K562 (cell line): Measurements from ENCODE around the gene BAG5. TPM values are rescaled to one million over a fixed set of nuclear protein-coding genes. Genes with fewer than 3 reads are reported as not detected.

Experiments used
- ATAC-seq: fragments of 200-7000 bp; cut with Tn5 transposase; 3 replicates; pipeline ENCODE4 v1.9.1; 2020; ENCODE audit warnings: moderate library complexity
- BruUV-seq: library from RNA; stranded (reverse); fragments of 400-500 nt; replicated peaks from 2 replicates; lab custom pipeline; 2021; lab: Mats Ljungman, UMichigan
- CTCF ChIA-PET: fragments of 300-600 bp; formaldehyde crosslinking; extraction: SDS; loops from one replicate; lab custom pipeline; 2021; ENCODE audit warnings: low intra/inter-chr PET ratio; lab: Yijun Ruan, JAX
- POLR2A ChIA-PET: fragments of 300-600, 350-650 bp; sonication (Branson Sonifier 250); formaldehyde crosslinking; extraction: SDS; loops from one replicate; lab custom pipeline; 2021; ENCODE audit warnings: antibody characterized with exemption, inconsistent platforms; lab: Yijun Ruan, JAX
- DNase-seq, 4 experiments: peaks; one replicate each; pipeline versions ENCODE4 v3.0.0 to v3.0.0-alpha.2; 2011 to 2018; ENCODE audit warnings: low spot score in 3 of 4, mixed read lengths in 3 of 4; ENCODE audit errors: extremely low read depth in 1 of 4
- FAIRE-seq: peaks from 2 replicates; lab custom pipeline; 2011; peaks lifted over from hg19 to GRCh38; lab: Jason Lieb, UNC
- H2AFZ ChIP-seq: 2 replicates; pipeline ENCODE4 v1.6.0; 2011; ENCODE audit warnings: low read depth, low read length, control low read depth, inconsistent platforms
- H3K27ac ChIP-seq: fragments of 200-600 bp; 3 replicates; pipeline ENCODE4 v1.8.0; 2011; ENCODE audit warnings: low read depth, mild to moderate bottlenecking, control low read depth, inconsistent platforms, low read length, moderate library complexity, mixed read lengths; ENCODE audit errors: extremely low read depth
- H3K27me3 ChIP-seq, 2 experiments: fragments of 300-600 bp in 1 of 2; 2 replicates in 1 of 2; 3 replicates in 1 of 2; pipeline versions ENCODE4 v1.6.0 to v1.8.0; 2011; ENCODE audit warnings: inconsistent platforms in 2 of 2, low read length in 2 of 2, mild to moderate bottlenecking in 1 of 2, mixed read lengths in 1 of 2, moderate library complexity in 1 of 2; ENCODE audit not compliant: control insufficient read depth in 2 of 2, insufficient read depth in 2 of 2
- H3K36me3 ChIP-seq: fragments of 300-600 bp; 3 replicates; pipeline ENCODE4 v1.8.0; 2011; ENCODE audit warnings: mild to moderate bottlenecking, low read length, inconsistent platforms; ENCODE audit not compliant: control insufficient read depth, insufficient read depth
- H3K4me1 ChIP-seq, 2 experiments: fragments of 200-600 bp in 1 of 2; replicated peaks in 1 of 2; 2 replicates in 1 of 2; 3 replicates in 1 of 2; pipeline versions ENCODE4 v1.5.1 to v1.8.0; 2011; ENCODE audit warnings: inconsistent platforms in 2 of 2, low read length in 2 of 2, mild to moderate bottlenecking in 1 of 2, mixed read lengths in 1 of 2, moderate library complexity in 1 of 2; ENCODE audit not compliant: control insufficient read depth in 2 of 2, insufficient read depth in 2 of 2
- H3K4me2 ChIP-seq: 2 replicates; pipeline ENCODE4 v1.6.1; 2011; ENCODE audit warnings: low read length, control low read depth, inconsistent platforms, mixed read lengths; ENCODE audit not compliant: insufficient read depth
- H3K4me3 ChIP-seq: fragments of 200-600 bp; sonication (generic), shearing (Covaris generic); 2 replicates; pipeline ENCODE4 v1.5.1; 2016; ENCODE audit warnings: control low read depth, inconsistent platforms
- H3K79me2 ChIP-seq: fragments of 200-600 bp; 3 replicates; pipeline ENCODE4 v1.8.0; 2011; ENCODE audit warnings: low read length, inconsistent platforms; ENCODE audit not compliant: control insufficient read depth, insufficient read depth
- H3K9ac ChIP-seq, 2 experiments: 2 replicates each; pipeline versions ENCODE4 v1.6.0 to v1.6.1; 2011; ENCODE audit warnings: low read depth in 2 of 2, low read length in 2 of 2, control low read depth in 1 of 2, inconsistent platforms in 1 of 2, mild to moderate bottlenecking in 1 of 2, mixed read lengths in 1 of 2; ENCODE audit not compliant: insufficient read depth in 1 of 2
- H3K9me1 ChIP-seq: one replicate; pipeline ENCODE4 v1.6.0; 2011; ENCODE audit warnings: inconsistent platforms, mild to moderate bottlenecking, low read length, moderate library complexity; ENCODE audit not compliant: control insufficient read depth, insufficient read depth
- H3K9me3 ChIP-seq: replicated peaks from 2 replicates; pipeline ENCODE4 v1.5.1; 2011; ENCODE audit warnings: low read depth, low read length, inconsistent platforms; ENCODE audit not compliant: control insufficient read depth, insufficient read depth
- H4K20me1 ChIP-seq: replicated peaks from 2 replicates; pipeline ENCODE4 v1.6.1; 2011; ENCODE audit warnings: low read length, inconsistent platforms, mixed read lengths; ENCODE audit not compliant: control insufficient read depth, insufficient read depth
- BMI1 ChIP-seq: fragments of 150-350 bp; IDR thresholded peaks from 2 replicates; pipeline ENCODE4 v1.6.1; 2014; ENCODE audit warnings: low read length
- CHCHD3 ChIP-seq: fragments of 250-450 bp; sonication (Bioruptor Pico); IDR thresholded peaks from 2 replicates; pipeline ENCODE4 v2.1.2; 2022; ENCODE audit warnings: mild to moderate bottlenecking
- COPS2 ChIP-seq: fragments of 450-650 bp; conservative IDR thresholded peaks from 2 replicates; pipeline ENCODE4 v1.6.1; 2016; ENCODE audit warnings: mild to moderate bottlenecking, moderate library complexity
- CREB1 ChIP-seq, 2 experiments: sonication (generic) in 1 of 2; formaldehyde crosslinking in 1 of 2; IDR thresholded peaks; 2 replicates each; pipeline versions ENCODE4 v1.6.1 to v1.8.0; 2012 to 2022; ENCODE audit warnings: inconsistent platforms in 1 of 2, mild to moderate bottlenecking in 1 of 2, missing genetic modification reagents in 1 of 2, moderate library complexity in 1 of 2
- HDAC6 ChIP-seq: IDR thresholded peaks from 2 replicates; pipeline ENCODE4 v1.6.1; 2012; ENCODE audit warnings: low read depth, mild to moderate bottlenecking, control low read depth, inconsistent platforms, low read length, moderate library complexity
- STAG1 ChIP-seq: sonication (generic); formaldehyde crosslinking; IDR thresholded peaks from 2 replicates; pipeline ENCODE4 v1.5.0; 2020; ENCODE audit warnings: missing genetic modification reagents, borderline replicate concordance
- WGBS: fragments of 100-300 bp; shearing (Covaris generic); methylation state at CpG from one replicate; pipeline ENCODE4 v1.1.6; 2016; ENCODE audit warnings: low coverage, mixed read lengths; ENCODE audit not compliant: insufficient coverage; ENCODE audit errors: missing lambda C conversion rate; 5-methylcytosine and 5-hydroxymethylcytosine counted together
- in situ Hi-C: fragments of 300-500 bp; cut with MboI; formaldehyde crosslinking; loops from 4 replicates; pipeline ENCODE4 v1.15.0; 2018; ENCODE audit warnings: inconsistent platforms, mixed read lengths
- intact Hi-C: fragments of 100-400 bp; cut with micrococcal nuclease; formaldehyde crosslinking; loops from 2 replicates; pipeline ENCODE4 v1.14.2; 2022
- polyA plus RNA-seq, 8 experiments: library from polyadenylated mRNA; depleted of rRNA in 4 of 8; stranded (reverse) in 5 of 8; unstranded in 3 of 8; fragments of >200 nt; fragmentation: Nextera tagmentation in 2 of 8; fragmentation: Illumina TruSeq in 1 of 8; extraction: Ambion mirVana in 2 of 8; extraction: Trizol in 1 of 8; gene quantifications; 2 replicates each; pipeline versions ENCODE4 v1.2.1 to v1.2.3, GENCODE V29; 2011 to 2014; ENCODE audit warnings: inconsistent platforms in 1 of 8, missing spikeins in 1 of 8
- total RNA-seq, 7 experiments: library from RNA; depleted of rRNA in 6 of 7; stranded (reverse); fragments of >200 nt in 6 of 7; fragmentation: Illumina TruSeq in 2 of 7; extraction: Trizol in 2 of 7; gene quantifications; 2 replicates each; pipeline versions ENCODE4 v1.2.1 to v1.2.3, GENCODE V29; 2011 to 2021; ENCODE audit warnings: low replicate concordance in 1 of 7
- TF ChIP-seq, protein P1 (sequence below): fragments of 250-450 bp; sonication (Bioruptor Pico); IDR thresholded peaks from 2 replicates; pipeline ENCODE4 v1.8.0; 2022; ENCODE audit warnings: moderate library complexity, mild to moderate bottlenecking, inconsistent platforms

The BAG5 gene
- total and polyA plus RNA-seq, 9 of the 15 experiments (the other 6 are each of a cell fraction or from before 2014, with no cell fraction given): 7.9 to 21.4 (median 13.2) TPM

DNA sequence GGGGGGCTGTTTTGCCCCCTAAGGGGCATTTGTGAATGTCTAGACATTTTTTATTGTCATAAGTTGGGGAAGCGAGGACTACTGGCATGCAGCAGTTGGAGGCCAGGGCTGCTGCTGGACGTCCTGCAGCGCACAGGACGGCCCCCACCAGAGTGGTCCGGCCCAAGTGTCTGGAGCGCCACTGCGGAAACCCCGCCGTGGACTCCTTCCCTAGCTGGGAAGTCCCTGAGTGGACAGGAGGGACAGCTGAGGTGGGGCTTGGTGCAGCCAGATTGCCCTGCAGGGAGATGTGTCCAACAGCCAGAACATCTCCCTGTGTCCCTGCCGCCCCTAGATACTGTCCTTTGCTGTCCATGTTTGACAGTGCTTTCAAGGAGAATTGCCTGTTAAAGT lies 45.3 kb downstream of the BAG5 start:
- Histone ChIP-seq H3K9me1 (no peaks in the 10 kb centered on the region), H3K9ac (no peak overlapping the region), H3K27ac (no peak overlapping the region), H2AFZ (no peak overlapping the region), H3K4me2 (no peak overlapping the region), H3K9me3 (no peaks in the 10 kb centered on the region), H3K79me2 (peaks cover 20% of the 10 kb centered on the region), H3K36me3 (peaks cover 26% of the 10 kb centered on the region; the same call in 1 of the 3 replicates), H3K27me3 (no peaks in the 10 kb centered on the region), H3K4me3 (no peak overlapping the region), H4K20me1 (peaks cover 13% of the 10 kb centered on the region; the same call in 1 of the 2 replicates), H3K4me1 (peaks cover 30 to 68% of the 10 kb centered on the region in 2 experiments)
- BruUV-seq: no TSS peak
- in situ Hi-C loops: no loop called here
- intact Hi-C loops: loop anchor here (5.0 kb wide), 1 partner anchor 45 kb away; the partner anchor contains the start of genes BAG5 and COA8
- TF ChIP-seq CREB1 (IDR thresholded peaks at IDR 0.05): no peak
- no peak for TF ChIP-seq CREB1 (CRISPR knock-in tag; IDR thresholded peaks at IDR 0.05)
- TF ChIP-seq STAG1: no peak
- TF ChIP-seq, protein P1, sequence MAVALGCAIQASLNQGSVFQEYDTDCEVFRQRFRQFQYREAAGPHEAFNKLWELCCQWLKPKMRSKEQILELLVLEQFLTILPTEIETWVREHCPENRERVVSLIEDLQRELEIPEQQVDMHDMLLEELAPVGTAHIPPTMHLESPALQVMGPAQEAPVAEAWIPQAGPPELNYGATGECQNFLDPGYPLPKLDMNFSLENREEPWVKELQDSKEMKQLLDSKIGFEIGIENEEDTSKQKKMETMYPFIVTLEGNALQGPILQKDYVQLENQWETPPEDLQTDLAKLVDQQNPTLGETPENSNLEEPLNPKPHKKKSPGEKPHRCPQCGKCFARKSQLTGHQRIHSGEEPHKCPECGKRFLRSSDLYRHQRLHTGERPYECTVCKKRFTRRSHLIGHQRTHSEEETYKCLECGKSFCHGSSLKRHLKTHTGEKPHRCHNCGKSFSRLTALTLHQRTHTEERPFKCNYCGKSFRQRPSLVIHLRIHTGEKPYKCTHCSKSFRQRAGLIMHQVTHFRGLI: no peak
- no peak for TF ChIP-seq COPS2
- TF ChIP-seq HDAC6: no peak
- no peak for TF ChIP-seq BMI1
- no peak for TF ChIP-seq CHCHD3 (CRISPR knock-in tag)
- CTCF ChIA-PET: interaction anchor here (2.7 kb wide), 1 partner anchor 29 kb away, joined by 19 read pairs; no protein-coding TSS in a partner anchor
- DNase-seq (no peak), FAIRE-seq (no peak), ATAC-seq (no peak)
- POLR2A ChIA-PET: no interaction called here
- WGBS: 83% methylated on average over 4 of the region's 10 CpGs
